Liver (tissue), 9 donors: ENCODE data around the gene RAB15. TPM values are rescaled to one million over a fixed set of nuclear protein-coding genes. Genes with fewer than 3 reads are reported as not detected.

Experiments used
- DNase-seq: peaks from one replicate; pipeline ENCODE4 v3.0.0-alpha.2; 2017; ENCODE audit warnings: low spot score
- H3K27ac ChIP-seq, 2 donors: one replicate each; pipeline ENCODE4 v1.7.0; 2013; ENCODE audit warnings: inconsistent platforms in 2 of 2, low read length in 2 of 2, control low read depth in 1 of 2, low read depth in 1 of 2, mild to moderate bottlenecking in 1 of 2
- H3K27me3 ChIP-seq, 4 donors: one replicate each; pipeline versions ENCODE4 v1.6.1 to v1.7.0; 2013; ENCODE audit warnings: low read length in 3 of 4, inconsistent platforms in 1 of 4, mild to moderate bottlenecking in 1 of 4, moderate library complexity in 1 of 4; ENCODE audit not compliant: control insufficient read depth in 4 of 4, insufficient read depth in 4 of 4
- H3K36me3 ChIP-seq, 4 donors: one replicate each; pipeline versions ENCODE4 v1.6.1 to v1.7.0; 2013; ENCODE audit warnings: low read length in 3 of 4, mild to moderate bottlenecking in 3 of 4, low read depth in 1 of 4, moderate library complexity in 1 of 4; ENCODE audit not compliant: control insufficient read depth in 4 of 4, insufficient read depth in 3 of 4
- H3K4me1 ChIP-seq, 4 donors: one replicate each; pipeline versions ENCODE4 v1.6.1 to v1.7.0; 2013; ENCODE audit warnings: low read length in 3 of 4, mild to moderate bottlenecking in 3 of 4, moderate library complexity in 1 of 4; ENCODE audit not compliant: control insufficient read depth in 4 of 4, insufficient read depth in 4 of 4
- H3K4me3 ChIP-seq, 3 donors: one replicate each; pipeline versions ENCODE4 v1.6.1 to v1.7.0; 2013; ENCODE audit warnings: low read length in 3 of 3, control low read depth in 1 of 3, low read depth in 1 of 3, mild to moderate bottlenecking in 1 of 3
- H3K9ac ChIP-seq, 2 donors: one replicate each; pipeline ENCODE4 v1.7.0; 2013; ENCODE audit warnings: low read length in 2 of 2, mild to moderate bottlenecking in 2 of 2, moderate library complexity in 2 of 2, control low read depth in 1 of 2, low read depth in 1 of 2
- H3K9me3 ChIP-seq, 4 donors: one replicate each; pipeline versions ENCODE4 v1.6.1 to v1.7.0; 2013; ENCODE audit warnings: low read length in 3 of 4; ENCODE audit not compliant: control insufficient read depth in 4 of 4
- EGR1 ChIP-seq, 2 donors: IDR thresholded peaks; 2 replicates each; pipeline ENCODE4 v1.6.1; 2016 to 2018; ENCODE audit warnings: antibody characterized with exemption in 2 of 2, low read depth in 2 of 2
- FOXA2 ChIP-seq: IDR thresholded peaks from 2 replicates; pipeline ENCODE4 v1.6.1; 2016; ENCODE audit warnings: antibody characterized with exemption
- GABPA ChIP-seq, 2 donors: IDR thresholded peaks in 1 of 2; conservative IDR thresholded peaks in 1 of 2; 2 replicates each; pipeline ENCODE4 v1.6.1; 2016; ENCODE audit warnings: antibody characterized with exemption in 2 of 2, mild to moderate bottlenecking in 1 of 2, moderate library complexity in 1 of 2
- JUND ChIP-seq, 2 donors: IDR thresholded peaks; 2 replicates each; pipeline ENCODE4 v1.6.1; 2016; ENCODE audit warnings: antibody characterized with exemption in 2 of 2
- NR2F2 ChIP-seq: IDR thresholded peaks from 2 replicates; pipeline ENCODE4 v1.6.1; 2016; ENCODE audit warnings: antibody characterized with exemption
- RAD21 ChIP-seq, 2 donors: IDR thresholded peaks; 2 replicates each; pipeline ENCODE4 v1.6.1; 2016; ENCODE audit warnings: antibody characterized with exemption in 2 of 2, mild to moderate bottlenecking in 2 of 2
- RXRA ChIP-seq, 2 donors: IDR thresholded peaks; 2 replicates each; pipeline ENCODE4 v1.6.1; 2017 to 2018; ENCODE audit warnings: antibody characterized with exemption in 2 of 2, mild to moderate bottlenecking in 1 of 2
- SP1 ChIP-seq: IDR thresholded peaks from 2 replicates; pipeline ENCODE4 v1.6.1; 2018; ENCODE audit warnings: antibody characterized with exemption, mild to moderate bottlenecking
- TAF1 ChIP-seq: conservative IDR thresholded peaks from 2 replicates; pipeline ENCODE4 v1.6.1; 2016; ENCODE audit warnings: antibody characterized with exemption, mild to moderate bottlenecking
- YY1 ChIP-seq: IDR thresholded peaks from 2 replicates; pipeline ENCODE4 v1.6.1; 2016; ENCODE audit warnings: antibody characterized with exemption, mild to moderate bottlenecking
- ZBTB33 ChIP-seq: IDR thresholded peaks from 2 replicates; pipeline ENCODE4 v1.6.1; 2016; ENCODE audit warnings: antibody characterized with exemption
- WGBS: extraction: QIAGEN DNeasy Blood & Tissue Kit; methylation state at CpG from one replicate; pipeline ENCODE4 v1.1.7; 2013; 5-methylcytosine and 5-hydroxymethylcytosine counted together
- polyA plus RNA-seq, 2 donors: library from polyadenylated mRNA; stranded (reverse) in 1 of 2; unstranded in 1 of 2; fragments of 200-250 nt in 1 of 2; fragments of >200 nt in 1 of 2; fragmentation: Nextera tagmentation in 1 of 2; extraction: Ambion mirVana in 1 of 2; gene quantifications; one replicate each; pipeline versions ENCODE4 v1.2.1 to v1.2.3, GENCODE V29; 2013 to 2015
- total RNA-seq, 2 donors: library from RNA; depleted of rRNA; stranded (reverse); fragments of >200 nt; gene quantifications; one replicate each; pipeline ENCODE4 v1.2.3, GENCODE V29; 2014
- TF ChIP-seq, protein P1 (sequence below): IDR thresholded peaks from 2 replicates; pipeline ENCODE4 v1.6.1; 2016; ENCODE audit warnings: antibody characterized with exemption, mild to moderate bottlenecking
- TF ChIP-seq, protein P2 (sequence below): IDR thresholded peaks from 2 replicates; pipeline ENCODE4 v1.6.1; 2016; ENCODE audit warnings: antibody characterized with exemption
- donor health status: healthy.
- donor health status: healthy.
- donor health status: healthy.
- donor health status: healthy.
- donor health status: healthy.

RAB15 gene
- total and polyA plus RNA-seq, 4 donors, result 5.5 to 18.0 (median 11.1) TPM

GRCh38 chr14:64946310-64947045, 25.7 kb downstream of the RAB15 start:
- no peak overlapping the region for H3K27ac ChIP-seq
- 87% methylated on average over 6 of the region's 6 CpGs for WGBS
- H3K27me3 ChIP-seq, result no peaks in the 10 kb centered on the region
- TF ChIP-seq SP1 (no peak), ZBTB33 (no peak), EGR1 (IDR thresholded peaks at IDR 0.05; ENCODE audit: low read depth in 2 of 2) (no peak), FOXA2 (no peak), RAD21 (IDR thresholded peaks at IDR 0.05) (no peak)
- peaks cover 25 to 52% (median 42%) of the 10 kb centered on the region in 4 donors for H3K4me1 ChIP-seq
- H3K36me3 ChIP-seq, result no peaks in the 10 kb centered on the region
- H3K9ac ChIP-seq, result no peak overlapping the region
- H3K9me3 ChIP-seq, result no peaks in the 10 kb centered on the region
- peak; percentile 12 for DNase-seq
- no peak overlapping the region for H3K4me3 ChIP-seq

DNA sequence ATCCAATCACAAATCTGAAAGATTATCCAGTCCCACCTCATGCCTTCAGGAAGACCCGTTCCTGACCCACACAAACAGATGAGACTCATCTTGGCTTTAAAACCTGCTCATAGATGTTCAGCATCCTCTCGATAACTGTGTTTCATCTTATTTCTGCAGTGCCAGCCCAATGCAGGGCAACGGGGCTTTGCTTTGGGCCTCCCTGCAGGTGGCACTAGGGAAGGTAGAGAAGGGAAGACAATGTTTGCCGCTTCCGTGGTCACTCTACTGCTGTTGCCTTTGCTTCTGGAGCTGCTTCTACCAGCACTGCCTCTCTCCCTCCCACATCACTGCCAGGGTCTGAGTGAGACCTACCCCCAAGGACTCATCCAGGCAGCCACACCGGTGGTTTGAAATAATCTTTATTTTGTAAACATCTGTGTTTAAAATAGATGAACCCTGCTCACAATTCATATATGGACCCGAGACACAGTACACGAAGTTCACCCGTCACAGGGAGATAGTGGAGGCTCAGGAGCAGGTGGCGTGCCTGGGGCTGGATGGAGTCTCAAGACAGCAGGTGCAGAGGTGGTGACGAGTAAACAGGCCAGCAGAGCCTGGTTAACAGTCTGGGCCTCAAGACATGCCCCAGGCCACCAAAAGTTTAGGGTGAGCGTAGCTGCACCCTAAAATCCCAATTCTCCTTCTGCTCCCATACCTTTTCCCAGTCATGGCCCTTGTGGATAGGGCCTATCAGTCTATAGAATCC, 26.5 kb downstream of the RAB15 start:
- no peak overlapping the region for H3K4me3 ChIP-seq
- 94% methylated on average over 12 of the region's 12 CpGs for WGBS

More for the DNA sequence above, 26.5 kb downstream of the RAB15 start:
- H3K9me3 ChIP-seq, result no peaks in the 10 kb centered on the region
- peaks cover 25 to 60% (median 48%) of the 10 kb centered on the region in 4 donors for H3K4me1 ChIP-seq
- H3K36me3 ChIP-seq, result no peaks in the 10 kb centered on the region
- TF ChIP-seq FOXA2 (no peak), YY1 (no peak), NR2F2 (no peak), GABPA (IDR thresholded peaks at IDR 0.05 in 1 of 2, conservative IDR thresholded peaks at IDR 0.05 in 1 of 2) (no peak), TAF1 (no peak), RXRA (IDR thresholded peaks at IDR 0.05) (no peak), JUND (IDR thresholded peaks at IDR 0.05) (no peak), SP1 (no peak)
- TF ChIP-seq, protein P1, sequence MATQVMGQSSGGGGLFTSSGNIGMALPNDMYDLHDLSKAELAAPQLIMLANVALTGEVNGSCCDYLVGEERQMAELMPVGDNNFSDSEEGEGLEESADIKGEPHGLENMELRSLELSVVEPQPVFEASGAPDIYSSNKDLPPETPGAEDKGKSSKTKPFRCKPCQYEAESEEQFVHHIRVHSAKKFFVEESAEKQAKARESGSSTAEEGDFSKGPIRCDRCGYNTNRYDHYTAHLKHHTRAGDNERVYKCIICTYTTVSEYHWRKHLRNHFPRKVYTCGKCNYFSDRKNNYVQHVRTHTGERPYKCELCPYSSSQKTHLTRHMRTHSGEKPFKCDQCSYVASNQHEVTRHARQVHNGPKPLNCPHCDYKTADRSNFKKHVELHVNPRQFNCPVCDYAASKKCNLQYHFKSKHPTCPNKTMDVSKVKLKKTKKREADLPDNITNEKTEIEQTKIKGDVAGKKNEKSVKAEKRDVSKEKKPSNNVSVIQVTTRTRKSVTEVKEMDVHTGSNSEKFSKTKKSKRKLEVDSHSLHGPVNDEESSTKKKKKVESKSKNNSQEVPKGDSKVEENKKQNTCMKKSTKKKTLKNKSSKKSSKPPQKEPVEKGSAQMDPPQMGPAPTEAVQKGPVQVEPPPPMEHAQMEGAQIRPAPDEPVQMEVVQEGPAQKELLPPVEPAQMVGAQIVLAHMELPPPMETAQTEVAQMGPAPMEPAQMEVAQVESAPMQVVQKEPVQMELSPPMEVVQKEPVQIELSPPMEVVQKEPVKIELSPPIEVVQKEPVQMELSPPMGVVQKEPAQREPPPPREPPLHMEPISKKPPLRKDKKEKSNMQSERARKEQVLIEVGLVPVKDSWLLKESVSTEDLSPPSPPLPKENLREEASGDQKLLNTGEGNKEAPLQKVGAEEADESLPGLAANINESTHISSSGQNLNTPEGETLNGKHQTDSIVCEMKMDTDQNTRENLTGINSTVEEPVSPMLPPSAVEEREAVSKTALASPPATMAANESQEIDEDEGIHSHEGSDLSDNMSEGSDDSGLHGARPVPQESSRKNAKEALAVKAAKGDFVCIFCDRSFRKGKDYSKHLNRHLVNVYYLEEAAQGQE, result no peak
- TF ChIP-seq, protein P2, sequence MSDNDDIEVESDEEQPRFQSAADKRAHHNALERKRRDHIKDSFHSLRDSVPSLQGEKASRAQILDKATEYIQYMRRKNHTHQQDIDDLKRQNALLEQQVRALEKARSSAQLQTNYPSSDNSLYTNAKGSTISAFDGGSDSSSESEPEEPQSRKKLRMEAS, result no peak
- no peak overlapping the region for H3K27ac ChIP-seq
- peak; percentile 19 for DNase-seq
- H3K9ac ChIP-seq, result no peak overlapping the region
- H3K27me3 ChIP-seq, result no peaks in the 10 kb centered on the region
